DOHH2 (cell line): ENCODE results near the gene C6orf47.

Experiments
- H3F3A ChIP-seq: fragments of 200-600 bp; sonication (generic), shearing (Covaris generic); 2 replicates; pipeline ENCODE4 v1.6.0; 2016; ENCODE audit warnings: antibody characterized with exemption, mild to moderate bottlenecking; ENCODE audit not compliant: control insufficient read depth, insufficient read depth
- H3K27ac ChIP-seq: fragments of 200-600 bp; sonication (generic); 2 replicates; pipeline ENCODE4 v1.5.1; 2014; ENCODE audit warnings: low read depth, mild to moderate bottlenecking, low read length, moderate library complexity
- H3K27me3 ChIP-seq: fragments of 200-600 bp; sonication (generic); 2 replicates; pipeline ENCODE4 v1.6.1; 2014; ENCODE audit warnings: mild to moderate bottlenecking, low read length, mixed read lengths; ENCODE audit not compliant: control insufficient read depth
- H3K36me3 ChIP-seq: fragments of 200-600 bp; sonication (generic); 2 replicates; pipeline ENCODE4 v1.6.1; 2014; ENCODE audit warnings: mild to moderate bottlenecking, low read length, moderate library complexity, mixed read lengths; ENCODE audit not compliant: control insufficient read depth
- H3K4me1 ChIP-seq: fragments of 200-600 bp; sonication (generic); 2 replicates; pipeline ENCODE4 v1.6.1; 2014; ENCODE audit warnings: mild to moderate bottlenecking, low read length, mixed read lengths; ENCODE audit not compliant: control insufficient read depth
- H3K4me2 ChIP-seq: fragments of 200-600 bp; sonication (generic); 2 replicates; pipeline ENCODE4 v1.6.0; 2014; ENCODE audit warnings: mild to moderate bottlenecking, low read length, moderate library complexity
- H3K4me3 ChIP-seq: fragments of 200-600 bp; sonication (generic); 2 replicates; pipeline ENCODE4 v1.5.1; 2014; ENCODE audit warnings: mild to moderate bottlenecking, low read length, mixed read lengths
- H3K79me2 ChIP-seq: fragments of 200-600 bp; sonication (generic); 2 replicates; pipeline ENCODE4 v1.6.1; 2014; ENCODE audit warnings: mild to moderate bottlenecking, low read length, mixed read lengths; ENCODE audit not compliant: control insufficient read depth
- H3K9me2 ChIP-seq: fragments of 200-600 bp; sonication (generic); replicated peaks from 2 replicates; pipeline ENCODE4 v1.6.1; 2014; ENCODE audit warnings: mild to moderate bottlenecking, low read length, mixed read lengths; ENCODE audit not compliant: control insufficient read depth
- H3K9me3 ChIP-seq: fragments of 200-600 bp; sonication (generic); 2 replicates; pipeline ENCODE4 v1.6.1; 2014; ENCODE audit warnings: antibody characterized with exemption, low read length, mixed read lengths; ENCODE audit not compliant: control insufficient read depth, insufficient read depth
- H4K20me1 ChIP-seq: fragments of 200-600 bp; sonication (generic); 2 replicates; pipeline ENCODE4 v1.6.0; 2014; ENCODE audit warnings: low read depth, mild to moderate bottlenecking, antibody characterized with exemption, low read length, moderate library complexity; ENCODE audit not compliant: control insufficient read depth, insufficient read depth
- CTCF ChIP-seq: fragments of 200-600 bp; sonication (generic); IDR thresholded peaks from one replicate; pipeline ENCODE4 v1.5.1; 2014; ENCODE audit warnings: antibody characterized with exemption, mild to moderate bottlenecking, low read depth, low read length; ENCODE audit not compliant: poor library complexity, severe bottlenecking
- EZH2phosphoT487 ChIP-seq: fragments of 200-600 bp; sonication (generic); IDR thresholded peaks from 2 replicates; pipeline ENCODE4 v1.6.1; 2017; ENCODE audit warnings: borderline replicate concordance, mild to moderate bottlenecking, antibody characterized with exemption, low read length, moderate library complexity, mixed read lengths

Gene C6orf47

GRCh38 chr6:31626952-31627351 is 33.6 kb downstream of the C6orf47 start:
- H3F3A ChIP-seq = no peaks in the 10 kb centered on the region
- no peak for TF ChIP-seq EZH2phosphoT487
- TF ChIP-seq CTCF = no peak
- no peaks in the 10 kb centered on the region for H3K27me3 ChIP-seq
- H4K20me1 ChIP-seq = peaks cover 10% of the 10 kb centered on the region
- no peak overlapping the region for H3K27ac ChIP-seq
- peaks cover 100% of the 10 kb centered on the region for H3K36me3 ChIP-seq
- no peak overlapping the region for H3K4me3 ChIP-seq
- no peaks in the 10 kb centered on the region for H3K9me2 ChIP-seq
- no peak overlapping the region for H3K4me2 ChIP-seq
- H3K4me1 ChIP-seq = peaks cover 10% of the 10 kb centered on the region
- H3K9me3 ChIP-seq = no peaks in the 10 kb centered on the region
- peaks cover 69% of the 10 kb centered on the region for H3K79me2 ChIP-seq

GRCh38 chr6:31624070-31624469 is 36.5 kb downstream of the C6orf47 start:
- Histone ChIP-seq H3K9me3 (no peaks in the 10 kb centered on the region), H3K4me3 (no peak overlapping the region), H4K20me1 (peaks cover 14% of the 10 kb centered on the region), H3K27me3 (no peaks in the 10 kb centered on the region), H3K79me2 (peaks cover 75% of the 10 kb centered on the region), H3F3A (peaks cover 4% of the 10 kb centered on the region), H3K4me1 (peaks cover 20% of the 10 kb centered on the region), H3K36me3 (peaks cover 84% of the 10 kb centered on the region), H3K27ac (no peak overlapping the region), H3K9me2 (no peaks in the 10 kb centered on the region), H3K4me2 (no peak overlapping the region)
- TF ChIP-seq CTCF (no peak), EZH2phosphoT487 (no peak)

- Histone ChIP-seq H3K36me3 (peaks cover 70% of the 10 kb centered on the region), H3K4me3 (peak overlapping the region; percentile 93), H3K9me2 (no peaks in the 10 kb centered on the region), H3K4me2 (peak overlapping the region; percentile 90), H3F3A (peaks cover 8% of the 10 kb centered on the region), H3K27me3 (no peaks in the 10 kb centered on the region), H3K9me3 (no peaks in the 10 kb centered on the region), H3K4me1 (peaks cover 20% of the 10 kb centered on the region), H3K79me2 (peaks cover 64% of the 10 kb centered on the region), H3K27ac (no peak overlapping the region), H4K20me1 (peaks cover 14% of the 10 kb centered on the region)
- no peak for TF ChIP-seq EZH2phosphoT487
- no peak for TF ChIP-seq CTCF
These were observed 37.9 kb downstream of the C6orf47 start for GRCh38 chr6:31622684-31623091.

GRCh38 chr6:31621991-31622390 is 38.6 kb downstream of the C6orf47 start:
- peaks cover 58% of the 10 kb centered on the region for H3K79me2 ChIP-seq
- peaks cover 22% of the 10 kb centered on the region for H3K4me1 ChIP-seq
- no peak for TF ChIP-seq EZH2phosphoT487
- TF ChIP-seq CTCF = no peak
- H3K27me3 ChIP-seq = no peaks in the 10 kb centered on the region
- H3F3A ChIP-seq = peaks cover 11% of the 10 kb centered on the region
- peaks cover 63% of the 10 kb centered on the region for H3K36me3 ChIP-seq
- H3K4me2 ChIP-seq = peak overlapping the region; percentile 90
- H3K9me3 ChIP-seq = no peaks in the 10 kb centered on the region
- H3K9me2 ChIP-seq = no peaks in the 10 kb centered on the region
- peak overlapping the region; percentile 78; the same call in 1 of the 2 replicates for H3K27ac ChIP-seq
- H4K20me1 ChIP-seq = peaks cover 14% of the 10 kb centered on the region
- peak overlapping the region; percentile 93 for H3K4me3 ChIP-seq
